Suppressor macrophage treated with lipopolysaccharide for 4 hours (primary cell): ENCODE measurements around the gene KIFC3.
"Not testable (repeated sequence)": the region's sequence is repeated elsewhere in the genome, so short reads cannot be mapped to it uniquely, and the experiment has no call there.

ENCODE experiments used
- DNase-seq: peaks from one replicate; pipeline ENCODE4 v3.0.0-alpha.2; 2020

KIFC3 gene

DNA sequence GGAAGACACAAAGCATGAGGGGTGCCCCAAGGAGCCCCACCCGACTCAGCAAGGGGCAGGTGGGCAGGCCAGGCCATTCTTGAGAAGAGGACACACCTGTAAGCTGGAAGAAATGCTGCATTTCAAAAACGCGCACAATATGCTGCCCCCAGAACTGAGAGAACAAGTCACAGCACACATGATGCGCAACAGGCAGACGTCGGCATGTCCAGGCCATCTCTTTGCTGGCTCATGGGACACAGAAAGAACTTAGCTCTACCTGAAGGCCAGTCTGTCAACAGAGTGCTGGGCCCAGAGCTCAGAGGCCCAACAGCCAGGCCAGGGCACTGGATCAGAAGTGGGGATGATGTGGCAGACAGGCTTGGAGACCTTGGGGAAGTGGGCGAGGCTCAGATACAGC lies 18.0 kb downstream of the KIFC3 start:
- no peak for DNase-seq

DNA sequence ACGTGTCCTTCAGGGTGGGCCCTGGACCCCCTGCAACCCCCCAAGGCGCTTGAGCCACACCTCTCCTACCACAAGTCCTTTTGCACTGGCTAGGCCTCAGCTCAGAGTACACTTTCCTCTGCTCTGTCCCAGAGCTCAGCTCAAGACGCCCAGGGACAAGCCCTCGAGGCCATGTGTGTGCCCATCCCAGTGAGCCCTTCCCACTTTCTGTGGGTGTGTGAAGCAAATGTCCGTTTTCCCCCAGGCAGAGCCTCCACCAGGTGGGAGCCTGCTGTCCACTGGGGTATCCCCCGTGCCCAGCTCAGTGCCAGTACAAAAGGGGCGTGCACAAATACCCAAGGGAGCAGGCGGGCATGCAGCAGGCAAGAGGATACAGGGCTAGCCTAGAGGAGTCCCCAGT lies 18.4 kb downstream of the KIFC3 start:
- DNase-seq = no peak

DNA sequence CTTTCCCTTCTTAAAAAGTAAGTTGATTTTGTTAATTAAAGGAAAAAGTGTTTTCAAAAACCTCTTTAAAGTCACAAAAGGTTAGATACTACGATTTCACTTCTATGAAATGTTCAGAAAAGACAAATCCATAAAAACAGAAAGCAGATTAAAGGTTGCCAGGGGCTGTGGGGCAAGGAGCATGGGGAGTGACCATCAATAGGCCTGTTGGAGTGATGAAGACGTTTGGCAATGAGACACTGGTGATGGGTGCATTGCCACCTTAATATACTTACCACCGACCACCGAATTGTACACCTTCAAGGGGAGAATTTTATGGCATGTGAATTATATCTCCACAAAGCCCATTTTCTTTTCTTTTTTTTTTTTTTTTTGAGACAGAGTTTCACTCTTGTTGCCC lies 19.2 kb downstream of the KIFC3 start:
- no peak for DNase-seq

DNA sequence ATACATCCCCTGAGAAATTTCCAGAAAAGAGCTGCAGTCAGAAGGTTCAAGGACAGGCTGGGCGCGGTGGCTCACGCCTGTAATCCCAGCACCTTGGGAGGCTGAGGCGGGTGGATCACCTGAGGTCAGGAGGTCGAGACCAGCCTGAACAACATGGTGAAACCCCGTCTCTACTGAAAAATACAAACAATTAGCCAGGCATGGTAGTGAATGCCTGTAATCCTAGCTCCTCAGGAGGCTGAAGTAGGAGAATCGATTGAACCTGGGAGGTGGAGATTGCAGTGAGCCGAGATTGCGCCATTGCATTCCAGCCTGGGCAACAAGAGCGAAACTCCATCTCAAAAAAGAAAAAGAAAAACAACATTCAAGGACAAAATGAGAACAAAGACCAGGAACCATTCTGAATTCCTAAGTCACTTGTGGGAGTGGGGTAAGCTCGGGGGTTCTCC lies 19.7 kb downstream of the KIFC3 start:
- not testable (repeated sequence) for DNase-seq

DNA sequence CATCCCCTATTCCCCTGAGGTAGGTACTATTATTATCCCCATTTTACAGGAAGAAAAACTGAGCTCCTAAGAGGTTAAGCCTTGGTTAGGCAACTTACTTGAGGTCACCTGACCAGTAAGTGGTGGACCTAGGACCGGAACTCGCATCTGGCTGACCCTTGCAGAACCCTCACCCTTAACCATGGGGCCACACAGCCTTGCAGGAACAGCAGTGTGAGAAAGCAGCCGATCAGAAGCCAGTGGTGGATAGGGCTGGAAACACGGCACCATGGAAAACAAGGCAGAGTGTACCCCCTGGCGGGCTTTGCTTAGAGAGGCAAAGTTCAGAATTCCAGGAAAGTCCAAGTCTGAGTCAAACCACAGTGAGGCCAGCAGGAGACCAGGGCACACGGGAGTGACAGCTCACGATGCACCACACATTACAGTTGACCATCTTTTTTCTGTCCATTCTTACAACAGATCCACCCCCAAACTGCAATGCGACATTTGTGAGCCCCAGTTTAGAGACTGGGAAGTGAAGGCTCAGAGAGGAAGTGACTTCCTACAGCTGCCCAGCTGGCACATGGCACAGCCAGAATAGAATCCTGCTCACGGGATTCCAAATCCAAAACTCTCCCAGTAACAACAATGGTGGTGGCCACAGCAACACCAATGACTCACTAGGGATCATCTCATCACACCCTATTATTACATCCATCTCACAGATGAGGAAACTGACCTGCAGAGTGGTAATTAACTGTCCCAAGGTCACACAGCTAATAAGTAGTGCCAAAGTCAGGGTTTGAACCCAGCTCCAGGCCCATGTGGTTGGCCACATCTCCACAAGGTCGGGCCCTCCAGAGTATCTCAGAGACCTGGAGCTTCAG lies 20.3 kb downstream of the KIFC3 start:
- DNase-seq = peak; percentile 57

DNA sequence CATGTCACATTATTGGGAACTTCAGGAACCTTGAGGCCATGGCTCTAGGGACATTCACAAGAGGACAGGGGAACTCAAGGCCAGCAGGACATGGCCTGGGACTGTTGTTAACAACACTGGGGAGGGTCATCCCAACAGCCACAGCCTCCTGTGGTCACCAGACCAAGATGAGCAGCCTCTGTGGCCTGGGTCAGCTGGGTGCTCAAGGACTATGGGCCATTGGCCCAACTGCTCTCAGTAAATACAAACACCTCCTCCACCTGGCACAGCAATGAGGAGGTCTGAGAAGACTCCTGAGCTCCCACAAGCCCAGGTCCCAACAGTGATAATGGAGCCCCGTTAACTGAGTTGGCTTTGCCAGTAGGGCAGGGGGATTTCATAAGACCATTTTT lies 20.9 kb downstream of the KIFC3 start:
- DNase-seq = no peak

DNA sequence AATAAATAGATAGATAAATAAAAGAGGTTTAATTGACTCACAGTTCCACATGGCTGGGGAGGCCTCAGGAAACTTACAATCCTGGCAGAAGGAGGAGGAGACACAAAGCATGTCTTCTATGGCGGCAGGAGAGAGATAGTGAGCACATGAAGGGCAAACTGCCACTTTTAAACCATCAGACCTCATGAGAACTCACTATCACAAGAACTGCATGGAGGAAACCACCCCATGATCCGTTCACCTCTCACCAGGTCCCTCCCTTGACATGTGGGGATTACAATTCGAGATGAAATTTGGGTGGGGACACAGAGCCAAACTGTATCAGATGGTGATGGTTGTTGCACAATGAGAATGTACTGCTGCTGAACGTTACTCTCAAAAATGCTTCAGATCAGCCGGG lies 22.5 kb downstream of the KIFC3 start:
- not testable (repeated sequence) for DNase-seq

DNA sequence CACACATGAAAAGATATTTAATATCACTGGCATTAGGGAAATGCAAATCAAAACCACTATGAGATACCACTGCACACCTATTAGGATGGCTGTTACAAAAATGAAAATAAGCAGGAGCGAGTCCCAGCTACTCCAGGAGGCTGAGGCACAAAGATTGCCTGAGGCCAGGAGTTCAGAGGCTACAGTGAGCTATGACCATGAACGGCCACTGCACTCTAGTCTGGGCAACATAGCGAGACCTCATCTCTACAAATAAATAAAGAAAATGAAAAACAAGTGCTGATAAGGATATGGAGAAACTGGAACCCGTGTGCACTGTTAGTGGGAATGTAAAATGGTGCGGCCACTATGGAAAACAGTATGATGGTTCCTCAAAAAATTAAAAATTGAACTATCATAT lies 23.6 kb downstream of the KIFC3 start:
- DNase-seq = no peak

DNA sequence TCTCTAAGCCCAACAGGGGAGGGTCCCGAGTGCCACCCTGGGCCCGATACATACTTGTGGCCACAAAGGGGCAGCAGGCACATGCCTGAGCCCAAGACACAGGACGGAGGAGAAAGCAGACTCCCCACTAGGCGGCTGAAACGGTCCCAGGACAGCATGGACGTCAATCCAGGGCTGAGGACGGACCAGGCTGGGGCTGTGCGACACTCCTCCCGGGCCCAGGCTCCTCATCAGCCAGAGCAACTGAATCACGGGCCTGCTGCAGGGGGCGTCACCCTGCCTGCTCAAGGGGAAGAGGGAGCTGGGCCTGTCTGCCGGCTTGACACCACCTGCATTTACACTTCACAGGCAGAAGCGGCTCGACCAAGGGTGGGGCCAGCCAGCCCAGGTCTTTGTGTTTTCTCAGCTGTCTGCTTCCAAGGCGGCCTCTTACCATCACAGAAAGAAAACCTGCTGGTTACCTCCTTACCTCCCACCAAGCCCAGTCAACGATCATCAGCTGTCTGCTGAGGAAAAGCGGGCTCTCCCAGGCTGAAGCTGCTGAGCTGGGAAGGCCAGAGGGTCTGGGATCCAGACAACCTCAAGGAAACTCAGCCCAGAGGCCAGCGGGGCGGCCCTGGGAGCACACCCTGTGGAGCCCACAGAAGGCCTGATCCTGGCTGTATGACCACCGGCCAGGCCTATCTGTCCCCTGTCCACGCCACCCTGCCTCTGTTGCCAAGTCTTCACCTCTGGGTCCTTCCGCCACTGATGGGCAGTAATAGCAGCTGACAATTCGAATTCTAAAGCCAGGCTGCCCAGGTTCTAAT lies 26.4 kb downstream of the KIFC3 start:
- no peak for DNase-seq

DNA sequence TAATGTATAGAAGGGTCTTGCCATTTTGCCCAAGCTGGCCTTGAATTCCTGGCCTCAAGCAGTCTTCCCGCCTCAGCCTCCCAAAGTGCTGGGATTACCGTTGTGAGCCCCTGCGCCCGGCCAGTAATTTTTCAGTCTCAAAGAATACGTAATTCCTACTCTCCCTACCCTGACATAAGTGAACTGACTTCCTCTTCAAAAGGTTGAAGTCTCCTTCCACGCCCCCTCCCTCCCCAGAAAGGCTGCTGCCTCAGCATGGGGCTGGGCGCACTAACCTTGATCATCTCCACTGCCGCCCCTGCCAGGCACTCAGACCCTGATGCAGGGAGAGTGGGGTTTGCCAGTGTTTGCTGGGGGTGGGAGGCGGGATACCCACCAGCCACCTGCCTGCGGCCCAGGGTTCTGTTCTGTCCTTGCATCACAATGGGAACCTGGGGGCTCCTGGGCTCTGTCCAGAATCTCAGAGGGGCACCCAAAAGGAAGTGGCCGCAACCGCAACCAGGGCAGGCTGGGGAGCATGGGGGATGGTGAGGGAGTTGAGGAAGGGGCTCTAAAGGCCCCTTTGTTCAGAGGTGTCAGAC lies 27.5 kb downstream of the KIFC3 start:
- peak; percentile 32 for DNase-seq

DNA sequence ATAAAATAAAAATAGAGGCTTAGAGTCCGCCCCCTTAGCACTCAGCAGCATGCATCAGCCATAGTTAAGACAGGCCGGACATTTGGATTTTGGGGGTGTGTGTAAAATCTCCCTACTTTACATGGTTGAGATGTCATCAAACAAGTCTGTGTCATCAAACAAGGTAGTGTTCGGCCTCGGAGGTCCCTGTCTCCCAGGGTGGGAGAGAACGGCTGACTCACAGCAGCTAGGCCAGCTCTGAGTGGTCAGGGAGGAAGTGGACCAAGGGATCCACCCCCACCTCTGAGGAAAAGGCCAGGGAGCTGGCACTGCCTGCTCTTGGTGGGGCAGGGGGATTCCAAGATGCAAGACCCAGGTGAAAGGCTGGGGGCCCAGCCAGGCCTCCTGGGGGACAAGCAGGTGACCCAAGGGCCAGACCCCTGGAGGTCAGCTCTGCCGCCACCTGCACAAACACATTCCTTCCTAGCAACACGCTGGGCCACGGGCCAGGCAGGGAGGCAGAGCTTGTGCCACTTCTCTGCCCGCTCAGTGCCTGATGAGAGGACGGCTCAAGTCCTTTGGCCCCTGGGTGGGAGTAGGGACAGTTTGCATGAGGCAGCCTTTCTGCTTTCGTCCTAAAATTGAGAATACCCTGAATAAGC lies 28.5 kb downstream of the KIFC3 start:
- no peak for DNase-seq

DNA sequence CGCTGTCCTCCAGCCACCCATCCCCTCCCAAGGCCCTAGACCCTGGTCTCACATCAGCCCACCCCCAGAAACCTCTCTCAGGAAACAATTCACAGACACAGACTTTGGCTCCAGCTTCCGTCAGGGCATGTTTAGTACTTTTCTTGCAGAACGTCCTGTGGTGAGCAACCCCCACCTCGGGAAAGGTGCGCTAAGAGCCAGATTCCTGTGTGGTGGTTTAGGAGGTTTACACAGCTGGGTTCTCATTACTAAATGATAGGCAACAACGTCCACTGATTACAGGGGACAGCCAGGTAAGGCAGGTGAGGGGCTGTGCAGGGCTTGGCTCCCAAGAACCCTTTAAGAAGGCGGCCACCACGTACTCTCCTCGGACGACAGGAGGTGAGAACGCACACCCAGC lies 29.3 kb downstream of the KIFC3 start:
- no peak for DNase-seq

DNA sequence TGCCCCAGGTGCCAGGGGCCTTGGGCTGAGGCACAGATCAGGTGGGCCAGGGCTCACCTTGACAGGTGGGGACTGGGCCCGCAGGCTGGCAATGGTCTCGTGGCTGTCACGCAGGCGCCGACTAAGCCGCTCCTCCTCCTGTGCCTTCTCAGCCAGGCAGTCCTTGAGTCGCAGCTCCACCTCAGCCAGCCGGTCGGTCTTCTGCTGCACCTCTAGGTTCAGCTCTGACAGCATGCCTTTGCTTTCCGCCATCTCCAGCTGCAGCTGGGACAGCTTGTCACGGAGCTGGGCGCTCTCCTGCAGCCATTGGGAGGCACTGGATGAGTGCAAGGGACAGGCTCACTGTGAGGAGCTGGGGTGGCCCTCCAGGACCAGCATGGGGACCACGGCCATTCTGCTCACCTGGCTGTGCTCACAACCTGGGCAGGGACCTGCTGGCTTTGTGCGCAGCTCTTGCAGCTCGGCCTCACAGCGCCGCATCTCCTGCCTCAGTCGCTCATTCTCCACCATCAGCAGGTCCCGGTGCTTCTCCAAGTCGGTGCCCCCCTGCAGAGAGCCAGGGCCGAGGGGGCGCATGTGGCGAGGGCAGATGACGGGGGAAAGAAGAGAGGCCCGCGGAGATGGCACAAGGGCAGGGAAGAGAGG lies 31.0 kb downstream of the KIFC3 start:
- no peak for DNase-seq

DNA sequence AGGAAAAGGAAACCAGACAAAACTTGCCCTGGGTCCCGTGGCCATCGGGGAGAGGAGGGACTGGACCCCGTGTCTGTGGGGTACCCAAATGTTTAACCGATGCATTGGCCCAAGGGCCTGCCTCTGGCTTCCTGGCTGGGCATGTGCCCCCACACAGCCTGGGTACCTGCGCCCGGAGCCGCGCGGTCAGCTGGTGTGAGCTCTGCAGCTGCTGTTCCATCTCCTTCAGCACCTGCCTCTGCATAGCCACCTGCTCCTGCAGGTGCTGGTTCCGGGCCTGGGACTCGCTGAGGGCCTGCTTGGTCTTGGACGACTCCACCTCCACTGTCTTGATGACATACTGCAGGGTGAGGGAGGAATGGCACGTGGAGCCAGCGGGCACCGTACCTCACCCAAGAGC lies 31.9 kb downstream of the KIFC3 start:
- DNase-seq = no peak

DNA sequence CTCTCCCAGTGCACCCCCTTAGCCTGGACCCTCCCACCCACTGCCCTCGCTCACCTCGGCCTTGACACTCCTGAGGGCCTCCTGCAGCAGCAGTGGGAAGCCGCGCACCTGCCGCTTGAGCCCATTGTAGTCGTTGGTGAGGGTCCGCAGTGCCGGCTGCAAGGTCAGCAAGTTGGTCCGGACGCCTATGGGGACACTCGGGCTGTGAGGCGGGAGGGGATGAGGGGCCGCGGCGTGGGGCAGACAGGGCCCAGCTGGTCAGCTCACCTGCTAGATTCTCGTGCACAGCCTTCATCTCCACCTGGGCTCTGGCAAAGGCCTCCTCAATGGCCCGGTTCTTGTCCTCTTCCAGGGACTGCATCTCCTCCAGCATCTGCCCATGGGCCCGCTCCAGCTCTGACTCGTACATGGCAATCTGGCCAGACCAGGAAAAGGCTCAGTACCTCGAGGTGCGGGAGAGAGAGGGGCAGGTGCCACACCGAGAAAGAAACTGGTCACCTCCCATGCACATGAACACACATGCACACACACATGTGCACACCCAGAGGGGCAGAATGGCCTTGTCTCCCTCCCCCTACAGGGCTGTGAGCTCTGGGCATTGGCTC lies 32.6 kb downstream of the KIFC3 start:
- no peak for DNase-seq

DNA sequence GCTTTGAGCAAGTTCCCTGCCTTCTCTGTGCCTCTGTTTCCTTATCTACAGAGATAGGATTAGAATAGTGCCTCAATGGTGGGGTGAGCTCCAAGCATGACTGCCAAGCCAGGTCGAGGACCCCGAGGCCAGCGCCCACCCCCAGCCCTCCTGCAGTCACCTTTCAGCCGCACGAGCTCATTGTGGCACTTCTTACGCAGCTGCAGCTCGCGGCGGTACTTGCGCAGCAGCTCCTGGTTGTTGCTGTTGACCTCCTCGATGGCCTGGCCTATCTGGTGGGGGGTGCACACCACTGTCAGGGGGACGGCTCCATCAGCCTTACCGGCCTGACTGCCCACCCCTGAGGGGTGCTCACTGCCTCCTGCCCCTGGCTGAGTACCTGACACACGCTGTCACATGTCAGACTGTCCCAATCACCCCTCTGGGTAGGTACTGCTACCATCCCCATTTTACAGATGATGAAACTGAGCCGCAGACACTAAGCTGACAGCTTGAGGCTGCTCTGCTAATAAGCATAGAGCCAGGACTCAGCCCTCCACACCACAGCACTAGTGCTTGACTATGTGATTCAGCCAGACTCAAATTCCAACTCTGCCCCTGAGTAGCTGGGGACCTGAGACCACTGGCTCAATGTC lies 35.5 kb downstream of the KIFC3 start:
- no peak for DNase-seq

DNA sequence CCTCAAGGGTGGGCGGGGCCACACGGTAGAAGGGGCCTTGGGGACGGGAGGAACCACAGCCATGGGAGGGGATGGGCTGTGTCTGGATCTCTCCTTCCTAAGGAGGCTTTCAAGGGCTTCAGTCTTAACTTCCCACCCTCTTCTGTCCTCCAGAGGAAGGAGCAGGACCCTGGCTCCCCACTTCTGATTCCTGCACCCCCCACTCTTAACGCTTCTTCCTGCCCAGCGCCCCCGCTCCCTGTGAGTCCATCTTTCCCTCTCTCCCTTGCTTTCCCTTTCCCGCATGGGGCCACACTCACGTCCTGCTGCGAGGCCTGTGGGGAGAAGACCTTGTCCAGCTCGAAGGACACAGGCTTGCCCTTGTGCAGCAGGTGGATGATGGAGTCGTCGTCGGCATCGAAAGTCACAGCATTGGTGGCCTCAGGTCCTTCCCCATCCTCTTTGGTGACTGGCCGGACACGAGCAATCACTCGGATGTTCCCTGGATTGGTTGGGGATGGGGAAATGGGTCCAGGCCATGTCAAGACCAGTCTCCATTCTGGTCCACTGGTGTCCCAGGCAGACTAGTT lies 37.0 kb downstream of the KIFC3 start:
- DNase-seq = no peak

DNA sequence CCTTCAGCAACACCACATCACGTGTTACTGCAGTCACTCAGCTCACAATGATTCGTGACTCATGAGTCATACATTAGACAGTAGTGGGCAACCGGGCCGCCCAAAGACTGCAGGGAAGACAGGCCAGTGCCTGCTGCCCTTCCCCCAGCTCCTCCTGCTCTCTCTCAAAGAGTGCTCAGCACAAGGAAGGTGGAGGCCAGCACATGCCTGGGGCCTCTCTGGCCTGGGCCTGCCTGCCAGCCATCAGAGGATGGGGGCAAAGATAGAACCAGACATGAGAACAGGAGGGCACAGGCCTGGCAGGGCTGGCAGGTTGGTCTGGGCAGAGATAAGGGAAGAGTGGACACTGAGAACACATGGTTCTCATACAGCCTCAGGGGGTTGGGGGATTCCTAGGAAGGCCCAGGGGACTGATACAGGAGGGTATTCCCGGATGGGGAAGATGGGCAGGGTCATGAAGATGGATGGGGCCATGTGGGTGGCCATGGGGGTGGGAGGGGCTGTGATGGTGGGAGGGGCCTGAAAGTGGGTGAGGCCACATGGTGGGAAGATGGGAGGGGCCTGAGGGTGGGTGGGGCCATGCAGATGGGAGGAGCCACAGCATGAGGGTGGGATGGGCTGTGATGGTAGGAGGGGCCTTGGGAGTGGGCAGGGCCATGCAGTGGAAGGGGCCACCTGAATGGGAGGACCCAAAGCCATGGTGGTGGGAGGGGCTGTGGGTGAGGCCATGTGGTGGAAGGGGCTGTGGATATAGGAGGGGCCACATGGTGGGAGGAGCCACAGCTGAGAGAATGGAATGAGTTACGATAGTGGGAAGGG lies 37.7 kb downstream of the KIFC3 start:
- DNase-seq = peak; percentile 88

DNA sequence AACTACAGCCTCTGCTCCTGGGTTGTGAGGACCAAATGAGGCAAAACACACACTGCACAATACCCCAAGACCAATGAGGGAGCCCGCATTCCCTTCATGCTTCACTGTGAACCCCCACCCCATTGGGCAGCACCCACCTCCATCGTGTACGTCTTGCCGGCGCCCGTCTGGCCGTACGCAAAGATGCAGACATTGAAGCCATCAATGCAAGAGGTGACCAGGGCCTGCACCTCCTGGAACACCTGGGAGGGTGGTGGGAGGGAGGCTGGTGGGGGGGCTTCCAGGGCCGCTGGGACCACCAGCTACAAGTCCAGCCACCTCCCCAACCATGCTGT lies 38.3 kb downstream of the KIFC3 start:
- DNase-seq = no peak

DNA sequence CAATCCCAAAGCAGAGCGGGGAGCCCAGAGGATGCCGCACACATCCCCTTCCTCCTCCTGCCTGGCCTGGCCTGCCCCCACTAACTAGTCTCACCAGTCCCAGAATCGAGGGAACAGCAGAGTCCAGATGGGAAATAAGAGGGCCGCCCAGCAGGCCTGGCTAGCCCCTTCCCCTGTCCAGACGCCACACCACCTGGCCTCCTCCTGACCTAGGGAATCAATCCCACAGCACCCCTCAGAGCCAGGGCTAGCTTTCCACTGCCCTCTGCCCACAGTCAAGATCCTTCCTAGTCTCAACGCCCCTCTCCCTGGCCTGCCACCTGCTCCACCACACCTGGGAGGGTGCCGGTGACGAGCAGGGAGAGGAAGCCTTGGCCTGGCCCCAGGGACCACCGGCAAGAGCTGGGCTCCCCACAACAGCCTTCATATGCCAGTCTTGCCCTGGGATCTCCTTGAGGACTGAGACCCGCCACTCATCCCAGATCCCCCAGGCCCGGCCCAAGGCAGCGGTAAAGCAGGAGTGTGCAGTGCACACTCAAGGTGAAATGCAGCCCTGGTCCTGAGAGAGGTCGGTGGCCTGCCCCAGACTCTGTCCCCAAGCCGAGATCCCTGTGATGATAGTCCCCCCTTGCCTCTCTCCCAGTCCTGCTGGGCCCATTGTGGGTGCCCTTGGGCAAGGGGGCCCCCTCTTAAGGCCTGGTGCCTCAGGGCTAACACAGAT lies 38.8 kb downstream of the KIFC3 start:
- no peak for DNase-seq
